Endothelial cell of umbilical vein (primary cell): ENCODE measurements around the gene CPLANE2. TPM values are rescaled to one million over a fixed set of nuclear protein-coding genes. Genes with fewer than 3 reads are reported as not detected.

ENCODE experiments used
- BruUV-seq: library from RNA; stranded (reverse); fragments of 400-500 nt; replicated peaks from 2 replicates; lab custom pipeline; 2021; lab: Mats Ljungman, UMichigan
- CTCF ChIA-PET: fragments of 300-600, 350-600 bp; sonication (Branson Sonifier 250); formaldehyde crosslinking; loops from one replicate; lab custom pipeline; 2021; ENCODE audit warnings: antibody characterized with exemption, inconsistent platforms; lab: Charles Lee
- POLR2A ChIA-PET: fragments of 300-600, 350-600 bp; sonication (Branson Sonifier 250); formaldehyde crosslinking; loops from one replicate; lab custom pipeline; 2021; ENCODE audit warnings: antibody characterized with exemption, inconsistent platforms; lab: Charles Lee
- DNase-seq: peaks from one replicate; pipeline ENCODE4 v3.0.0-alpha.2; 2011; ENCODE audit warnings: low read depth, low spot score
- FAIRE-seq: peaks from 2 replicates; lab custom pipeline; 2011; peaks lifted over from hg19 to GRCh38; lab: Jason Lieb, UNC
- H2AFZ ChIP-seq: 2 replicates; pipeline ENCODE4 v1.6.0; 2012; ENCODE audit warnings: low read depth, low read length, control low read depth, inconsistent platforms
- H3K27ac ChIP-seq: 2 replicates; pipeline ENCODE4 v1.5.1; 2011; ENCODE audit warnings: low read depth, mild to moderate bottlenecking, control low read depth, low read length, moderate library complexity; ENCODE audit not compliant: insufficient read depth
- H3K27me3 ChIP-seq, 2 experiments: 2 replicates each; pipeline versions ENCODE4 v1.6.0 to v1.6.1; 2011; ENCODE audit warnings: low read length in 2 of 2, mixed read lengths in 1 of 2; ENCODE audit not compliant: control insufficient read depth in 2 of 2, insufficient read depth in 2 of 2
- H3K36me3 ChIP-seq, 2 experiments: 2 replicates in 1 of 2; 3 replicates in 1 of 2; pipeline ENCODE4 v1.5.1; 2011; ENCODE audit warnings: low read length in 2 of 2, mild to moderate bottlenecking in 1 of 2, moderate library complexity in 1 of 2; ENCODE audit not compliant: control insufficient read depth in 2 of 2, insufficient read depth in 2 of 2; ENCODE audit errors: extremely low read depth in 1 of 2
- H3K4me1 ChIP-seq: 3 replicates; pipeline ENCODE4 v1.5.1; 2011; ENCODE audit warnings: mild to moderate bottlenecking, low read length; ENCODE audit not compliant: control insufficient read depth, insufficient read depth; ENCODE audit errors: extremely low read depth
- H3K4me2 ChIP-seq: 2 replicates; pipeline ENCODE4 v1.6.1; 2011; ENCODE audit warnings: low read length, control low read depth, mixed read lengths; ENCODE audit not compliant: insufficient read depth
- H3K4me3 ChIP-seq, 3 experiments: fragments of 200-600 bp in 1 of 3; sonication (generic), shearing (Covaris generic) in 1 of 3; replicated peaks in 1 of 3; 2 replicates each; pipeline ENCODE4 v1.5.1; 2011 to 2016; ENCODE audit warnings: control low read depth in 3 of 3, low read length in 3 of 3, mild to moderate bottlenecking in 2 of 3, inconsistent platforms in 1 of 3, low read depth in 1 of 3, moderate library complexity in 1 of 3; ENCODE audit not compliant: insufficient read depth in 1 of 3
- H3K79me2 ChIP-seq: 2 replicates; pipeline ENCODE4 v1.6.0; 2012; ENCODE audit warnings: low read length, inconsistent platforms; ENCODE audit not compliant: control insufficient read depth, insufficient read depth
- H3K9ac ChIP-seq: replicated peaks from 2 replicates; pipeline ENCODE3; 2011; ENCODE audit warnings: low read length, control low read depth; ENCODE audit not compliant: insufficient read depth; ENCODE audit errors: extremely low read depth
- H3K9me1 ChIP-seq: replicated peaks from 3 replicates; pipeline ENCODE4 v1.6.0; 2011; ENCODE audit warnings: mild to moderate bottlenecking, low read length; ENCODE audit not compliant: control insufficient read depth, insufficient read depth; ENCODE audit errors: extremely low read depth
- H3K9me3 ChIP-seq: replicated peaks from 2 replicates; pipeline ENCODE4 v1.5.1; 2012; ENCODE audit warnings: low read length, inconsistent platforms; ENCODE audit not compliant: control insufficient read depth, insufficient read depth
- H4K20me1 ChIP-seq: replicated peaks from 2 replicates; pipeline ENCODE3; 2011; ENCODE audit warnings: mild to moderate bottlenecking, low read length; ENCODE audit not compliant: control insufficient read depth, insufficient read depth; ENCODE audit errors: extremely low read depth
- CTCF ChIP-seq, 2 donors: IDR thresholded peaks; 1 replicate in 1 of 2; 2 replicates in 1 of 2; pipeline ENCODE4 v1.5.1; 2011; ENCODE audit warnings: low read length in 2 of 2, mild to moderate bottlenecking in 2 of 2, moderate library complexity in 2 of 2, control low read depth in 1 of 2, inconsistent platforms in 1 of 2, low read depth in 1 of 2; ENCODE audit not compliant: insufficient read depth in 1 of 2; ENCODE audit errors: extremely low read depth in 1 of 2
- EZH2 ChIP-seq: IDR thresholded peaks from 2 replicates; pipeline ENCODE4 v1.6.1; 2012; ENCODE audit warnings: borderline replicate concordance, low read depth, mild to moderate bottlenecking, moderate library complexity, low read length, inconsistent platforms; ENCODE audit not compliant: severe bottlenecking
- FOS ChIP-seq: IDR thresholded peaks from 2 replicates; pipeline ENCODE4 v1.6.1; 2011; ENCODE audit warnings: mild to moderate bottlenecking, low read length, moderate library complexity, borderline replicate concordance; ENCODE audit not compliant: insufficient read depth
- GATA2 ChIP-seq: IDR thresholded peaks from 2 replicates; pipeline ENCODE4 v1.7.0; 2011; ENCODE audit warnings: low read depth, mild to moderate bottlenecking, moderate library complexity, mixed read lengths, low read length; ENCODE audit not compliant: insufficient read length, insufficient read depth
- JUN ChIP-seq: IDR thresholded peaks from 2 replicates; pipeline ENCODE4 v1.6.1; 2011; ENCODE audit warnings: borderline replicate concordance, low read depth; ENCODE audit not compliant: insufficient read length, insufficient read depth
- MYC ChIP-seq: IDR thresholded peaks from one replicate; pipeline ENCODE4 v1.6.1; 2011; ENCODE audit warnings: mild to moderate bottlenecking, low read depth, low read length
- POLR2A ChIP-seq: IDR thresholded peaks from 2 replicates; pipeline ENCODE4 v1.6.1; 2012; ENCODE audit warnings: low read depth, mild to moderate bottlenecking, control low read depth, low read length
- POLR2AphosphoS5 ChIP-seq: IDR thresholded peaks from 2 replicates; pipeline ENCODE4 v1.6.1; 2012; ENCODE audit warnings: low read depth, mild to moderate bottlenecking, control low read depth, low read length, moderate library complexity; ENCODE audit not compliant: insufficient read depth
- dilution Hi-C: fragments of 300-500 bp; cut with MboI; formaldehyde crosslinking; loops from one replicate; pipeline ENCODE4 v1.15.0; 2019; ENCODE audit warnings: low sequenced_read_pairs; ENCODE audit not compliant: extremely low pct_ligation_motif_present
- intact Hi-C: fragments of 100-400 bp; cut with micrococcal nuclease; formaldehyde crosslinking; loops from one replicate; pipeline ENCODE4 v1.10.0; 2022
- polyA plus RNA-seq, 4 experiments: library from polyadenylated mRNA; depleted of rRNA in 3 of 4; stranded (reverse) in 3 of 4; unstranded in 1 of 4; fragments of >200 nt; gene quantifications; 2 replicates each; pipeline versions ENCODE4 v1.2.1 to v1.2.3, GENCODE V29; 2011 to 2012; ENCODE audit warnings: missing spikeins in 1 of 4
- total RNA-seq: library from RNA; stranded (reverse); gene quantifications from 2 replicates; pipeline ENCODE4 v1.2.3, GENCODE V29; 2021
- TF ChIP-seq, protein P1 (sequence below): IDR thresholded peaks from 2 replicates; pipeline ENCODE4 v1.6.1; 2011; ENCODE audit not compliant: insufficient read depth, insufficient read length

CPLANE2 gene
- total and polyA plus RNA-seq, 2 donors (not counting 3 experiments of a cell fraction or from before 2014, with no cell fraction given): 3.9 to 4.6 TPM

GRCh38 chr1:16212251-16212961 is 24.6 kb downstream of the CPLANE2 start, which contains the start of gene ARHGEF19:
Gene ARHGEF19, minus strand, starts transcription at chr1:16212652. Its CDS starts 3,598 bp downstream, at chr1:16209054.
- H3K36me3 ChIP-seq: no peaks in the 10 kb centered on the region
- H3K79me2 ChIP-seq: no peaks in the 10 kb centered on the region
- no peak within 1 kb of the TSS for H2AFZ ChIP-seq
- dilution Hi-C loops: no loop called here
- no peak within 1 kb of the TSS for H3K27ac ChIP-seq
- H3K9me1 ChIP-seq: no peaks in the 10 kb centered on the region
- no TSS peak for BruUV-seq
- no peak within 1 kb of the TSS for H3K4me2 ChIP-seq
- H3K27me3 ChIP-seq: no peaks in the 10 kb centered on the region
- DNase-seq: no peak
- peaks cover 10% of the 10 kb centered on the region for H3K4me1 ChIP-seq
- H4K20me1 ChIP-seq: no peaks in the 10 kb centered on the region
- no peak within 1 kb of the TSS for H3K9ac ChIP-seq
- FAIRE-seq: no peak
- CTCF ChIA-PET: interaction anchor here (1.3 to 1.8 kb wide), 2 partner anchors 32 to 133 kb away, joined by 4 to 5 read pairs; no protein-coding TSS in a partner anchor
- H3K4me3 ChIP-seq: no peak within 1 kb of the TSS
- no peak for TF ChIP-seq MYC
- TF ChIP-seq EZH2: no peak
- TF ChIP-seq CTCF (IDR thresholded peaks at IDR 0.05; ENCODE audit: extremely low read depth in 1 of 2, insufficient read depth in 1 of 2, low read depth in 1 of 2, low read length in 2 of 2): no peak
- TF ChIP-seq, protein P1, sequence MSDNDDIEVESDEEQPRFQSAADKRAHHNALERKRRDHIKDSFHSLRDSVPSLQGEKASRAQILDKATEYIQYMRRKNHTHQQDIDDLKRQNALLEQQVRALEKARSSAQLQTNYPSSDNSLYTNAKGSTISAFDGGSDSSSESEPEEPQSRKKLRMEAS: no peak
- no peak for TF ChIP-seq POLR2A
- TF ChIP-seq FOS: no peak
- no peak for TF ChIP-seq GATA2
- no peak for TF ChIP-seq JUN
- TF ChIP-seq POLR2AphosphoS5: no peak
- intact Hi-C loops: no loop called here
- no peaks in the 10 kb centered on the region for H3K9me3 ChIP-seq
- POLR2A ChIA-PET: no interaction called here
